ENCODE data around the gene TMEM232.

GRCh38 chr5:110754181-110754580 lies 27.7 kb upstream of the TMEM232 start:
- TF ChIP-seq POLR2AphosphoS5 (IDR thresholded peaks at IDR 0.05; ENCODE audit: low read depth) (no peak), REST (IDR thresholded peaks at IDR 0.05; ENCODE audit: insufficient replicate concordance, low read depth) (no peak), CTCF (IDR thresholded peaks at IDR 0.05; ENCODE audit: insufficient read depth, low read length) (no peak)

Data from HL-60 (cell line).